Psoas muscle (tissue), 8 donors: ENCODE measurements around the gene CAMTA1. TPM values are rescaled to one million over a fixed set of nuclear protein-coding genes. Genes with fewer than 3 reads are reported as not detected.

Experiments
- ATAC-seq, 4 donors: fragments of 200-7000 bp; cut with Tn5 transposase; one replicate each; pipeline ENCODE4 v1.9.1; 2020; ENCODE audit warnings: moderate library complexity in 3 of 4, mild to moderate bottlenecking in 2 of 4
- DNase-seq, 2 donors: peaks; one replicate each; pipeline ENCODE4 v3.0.0-alpha.2; 2020
- H3K27ac ChIP-seq: fragments of 200-600 bp; one replicate; pipeline ENCODE4 v1.8.0; 2022
- H3K27me3 ChIP-seq, 3 donors: fragments of 200-600 bp in 1 of 3; one replicate each; pipeline versions ENCODE4 v1.6.1 to v1.8.0; 2013 to 2022; ENCODE audit warnings: low read length in 2 of 3, mild to moderate bottlenecking in 2 of 3, moderate library complexity in 1 of 3; ENCODE audit not compliant: insufficient read depth in 3 of 3
- H3K36me3 ChIP-seq, 2 donors: fragments of 200-600 bp in 1 of 2; one replicate each; pipeline versions ENCODE4 v1.6.1 to v1.8.0; 2013 to 2022; ENCODE audit warnings: low read depth in 1 of 2, mild to moderate bottlenecking in 1 of 2, moderate library complexity in 1 of 2; ENCODE audit not compliant: insufficient read depth in 1 of 2
- H3K4me1 ChIP-seq: fragments of 200-600 bp; one replicate; pipeline ENCODE4 v1.8.0; 2022
- H3K4me3 ChIP-seq: fragments of 200-600 bp; one replicate; pipeline ENCODE4 v1.8.0; 2022; ENCODE audit warnings: mild to moderate bottlenecking
- H3K9me3 ChIP-seq: fragments of 200-600 bp; one replicate; pipeline ENCODE4 v1.8.0; 2022
- CTCF ChIP-seq: fragments of 200-600 bp; IDR thresholded peaks from one replicate; pipeline ENCODE4 v1.8.0; 2022; ENCODE audit warnings: antibody characterized with exemption
- WGBS, 3 donors: extraction: QIAGEN DNeasy Blood & Tissue Kit; methylation state at CpG; one replicate each; pipeline versions ENCODE4 v1.1.6 to v1.1.7; 2013; 5-methylcytosine and 5-hydroxymethylcytosine counted together
- intact Hi-C, 2 donors: fragments of 100-400 bp; cut with DNase I; formaldehyde crosslinking; loops; one replicate each; pipeline versions ENCODE4 v1.11.0 to v1.14.2; 2022
- polyA plus RNA-seq, 3 donors: library from polyadenylated mRNA; stranded (reverse); fragments of 200-250 nt; gene quantifications; one replicate each; pipeline ENCODE4 v1.2.3, GENCODE V29; 2013
- total RNA-seq, 4 donors: library from RNA; stranded (reverse); fragmentation: NEBNext Ultra II Directional in 2 of 4; extraction: Animal tissue kit (Norgen Biotek cat#: 25700) in 2 of 4; gene quantifications; one replicate each; pipeline versions ENCODE4 v1.2.1 to v1.2.4, GENCODE V29; 2021 to 2023
- donor health status: healthy with polysubstance abuse.
- donor health status: DM: no; HTN: no; CAD: no; lungs with moderate emphysema.
- donor health status: Bipolar disorder and iron deficiency.
- donor health status: healthy.
- donor health status: DM: yes; HTN: yes; CAD: no.
- donor health status: DM: no; HTN: no; CAD: no.
- donor health status: DM: no; HTN: no; CAD: no.
- donor health status: DM: yes; HTN: yes; CAD: no.

The CAMTA1 gene
- total and polyA plus RNA-seq, 7 donors, result 64.6 to 206 (median 76.5) TPM

- 6 to 9% (median 8%) methylated on average over 15 to 16 of the region's 16 CpGs for WGBS, 3 donors
- Histone ChIP-seq H3K4me1 (no peaks in the 10 kb centered on the region), H3K9me3 (no peaks in the 10 kb centered on the region), H3K27ac (no peak overlapping the region), H3K27me3 (no peaks in the 10 kb centered on the region), H3K4me3 (peak overlapping the region; percentile 85), H3K36me3 (no peaks in the 10 kb centered on the region)
- no peak for TF ChIP-seq CTCF
- ATAC-seq, result no peak
- intact Hi-C loops, result no loop called here
- no peak for DNase-seq
These were observed 895.7 kb downstream of the CAMTA1 start for GRCh38 chr1:7680955-7681268.

- Histone ChIP-seq H3K27me3 (no peaks in the 10 kb centered on the region), H3K4me1 (no peaks in the 10 kb centered on the region), H3K4me3 (no peak overlapping the region), H3K27ac (no peak overlapping the region), H3K36me3 (no peaks in the 10 kb centered on the region), H3K9me3 (no peaks in the 10 kb centered on the region)
- ATAC-seq, result no peak
- WGBS, 3 donors, result 91 to 94% (median 92%) methylated on average over 6 of the region's 6 CpGs
- intact Hi-C loops, result no loop called here
- no peak for DNase-seq
- TF ChIP-seq CTCF, result no peak
These were observed 896.1 kb downstream of the CAMTA1 start for GRCh38 chr1:7681401-7681800.

GRCh38 chr1:7683521-7683920 lies 898.3 kb downstream of the CAMTA1 start:
- TF ChIP-seq CTCF, result no peak
- ATAC-seq, result no peak
- 77 to 89% (median 84%) methylated on average over 14 to 15 of the region's 15 CpGs for WGBS, 3 donors

GRCh38 chr1:7684132-7684531 lies 898.9 kb downstream of the CAMTA1 start:
- TF ChIP-seq CTCF, result no peak
- 52 to 71% (median 52%) methylated on average over 8 of the region's 8 CpGs for WGBS, 3 donors
- Histone ChIP-seq H3K4me1 (no peaks in the 10 kb centered on the region), H3K4me3 (no peak overlapping the region), H3K27ac (no peak overlapping the region), H3K27me3 (no peaks in the 10 kb centered on the region), H3K9me3 (no peaks in the 10 kb centered on the region), H3K36me3 (no peaks in the 10 kb centered on the region)
- DNase-seq, result no peak
- intact Hi-C loops, result no loop called here
- ATAC-seq, result no peak

More at GRCh38 chr1:7683521-7683920, 898.3 kb downstream of the CAMTA1 start:
- Histone ChIP-seq H3K9me3 (no peaks in the 10 kb centered on the region), H3K36me3 (no peaks in the 10 kb centered on the region), H3K4me3 (no peak overlapping the region), H3K27ac (no peak overlapping the region), H3K4me1 (no peaks in the 10 kb centered on the region), H3K27me3 (no peaks in the 10 kb centered on the region)
- DNase-seq, result no peak
- intact Hi-C loops, result no loop called here

- intact Hi-C loops, result no loop called here
- DNase-seq (peak in 1 of 2 donors; percentile 32), ATAC-seq (no peak)
- no peaks in the 10 kb centered on the region for H3K36me3 ChIP-seq
- 93 to 95% (median 93%) methylated on average over 29 of the region's 29 CpGs for WGBS, 3 donors
- no peak overlapping the region for H3K4me3 ChIP-seq
- no peaks in the 10 kb centered on the region for H3K27me3 ChIP-seq
- no peak overlapping the region for H3K27ac ChIP-seq
- no peaks in the 10 kb centered on the region for H3K9me3 ChIP-seq
- no peak for TF ChIP-seq CTCF
- no peaks in the 10 kb centered on the region for H3K4me1 ChIP-seq
These were observed 899.8 kb downstream of the CAMTA1 start for GRCh38 chr1:7684861-7685635.
